B cell (primary cell): ENCODE measurements around the gene SLC35B3.

Experiments used
- EZH2 ChIP-seq: IDR thresholded peaks from 2 replicates; pipeline ENCODE4 v1.6.1; 2012; ENCODE audit warnings: borderline replicate concordance, low read depth, mild to moderate bottlenecking, moderate library complexity, low read length; ENCODE audit not compliant: insufficient read depth, poor library complexity, severe bottlenecking
- TF ChIP-seq, protein P1 (sequence below): fragments of 200-600 bp; IDR thresholded peaks from one replicate; pipeline ENCODE4 v1.8.0; 2022; ENCODE audit warnings: antibody characterized with exemption, mild to moderate bottlenecking

DNA sequence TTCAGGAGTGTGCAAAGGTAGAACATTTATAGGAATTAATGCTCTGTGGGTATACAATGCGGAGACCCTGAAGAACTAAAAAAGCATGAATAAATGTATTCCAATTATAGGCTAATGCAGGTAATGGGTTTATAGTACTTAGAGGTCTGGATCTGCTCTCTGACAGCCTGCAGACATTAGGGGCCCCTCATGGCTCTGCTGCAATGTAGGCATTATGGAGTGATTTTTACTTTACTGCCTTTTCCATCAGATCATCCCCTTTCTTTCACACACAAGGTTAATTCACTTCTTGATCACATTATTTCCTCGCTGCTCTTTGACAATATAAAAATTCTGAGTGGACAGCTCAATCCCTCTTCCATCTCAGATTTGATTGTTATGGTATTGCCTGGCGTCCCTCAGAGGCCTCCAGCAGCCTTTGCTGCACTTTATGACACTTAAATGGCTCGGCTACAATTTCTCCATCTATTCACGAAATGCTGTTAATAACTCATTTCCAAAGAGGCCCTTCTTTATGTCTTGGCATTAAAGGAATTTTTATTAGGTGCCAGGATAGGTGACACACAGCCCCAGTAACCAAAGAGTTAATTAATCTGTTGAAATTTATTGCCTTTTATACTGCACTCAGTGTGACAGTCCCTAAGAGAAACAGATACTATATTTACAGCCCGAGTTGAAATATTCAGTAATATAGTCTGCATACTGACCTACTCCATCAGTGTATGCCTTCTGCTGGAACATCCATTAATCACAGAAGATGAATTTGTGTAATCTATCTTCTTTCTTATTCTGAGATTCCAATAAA lies 33.4 kb upstream of the SLC35B3 start:
- TF ChIP-seq, protein P1, sequence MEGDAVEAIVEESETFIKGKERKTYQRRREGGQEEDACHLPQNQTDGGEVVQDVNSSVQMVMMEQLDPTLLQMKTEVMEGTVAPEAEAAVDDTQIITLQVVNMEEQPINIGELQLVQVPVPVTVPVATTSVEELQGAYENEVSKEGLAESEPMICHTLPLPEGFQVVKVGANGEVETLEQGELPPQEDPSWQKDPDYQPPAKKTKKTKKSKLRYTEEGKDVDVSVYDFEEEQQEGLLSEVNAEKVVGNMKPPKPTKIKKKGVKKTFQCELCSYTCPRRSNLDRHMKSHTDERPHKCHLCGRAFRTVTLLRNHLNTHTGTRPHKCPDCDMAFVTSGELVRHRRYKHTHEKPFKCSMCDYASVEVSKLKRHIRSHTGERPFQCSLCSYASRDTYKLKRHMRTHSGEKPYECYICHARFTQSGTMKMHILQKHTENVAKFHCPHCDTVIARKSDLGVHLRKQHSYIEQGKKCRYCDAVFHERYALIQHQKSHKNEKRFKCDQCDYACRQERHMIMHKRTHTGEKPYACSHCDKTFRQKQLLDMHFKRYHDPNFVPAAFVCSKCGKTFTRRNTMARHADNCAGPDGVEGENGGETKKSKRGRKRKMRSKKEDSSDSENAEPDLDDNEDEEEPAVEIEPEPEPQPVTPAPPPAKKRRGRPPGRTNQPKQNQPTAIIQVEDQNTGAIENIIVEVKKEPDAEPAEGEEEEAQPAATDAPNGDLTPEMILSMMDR, result no peak
- no peak for TF ChIP-seq EZH2
